ENCODE measurements around the gene ALDH1L2.
"Not testable (repeated sequence)": the region's sequence is repeated elsewhere in the genome, so short reads cannot be mapped to it uniquely, and the experiment has no call there.

The ALDH1L2 gene

GRCh38 chr12:105030820-105031807 is 53.1 kb downstream of the ALDH1L2 start:
- DNase-seq: peak in 1 of 5 experiments; percentile 58

GRCh38 chr12:105026411-105026810 is 57.8 kb downstream of the ALDH1L2 start:
- DNase-seq: no peak

- DNase-seq: no peak
Measured at GRCh38 chr12:105025890-105026289, 58.4 kb downstream of the ALDH1L2 start.

GRCh38 chr12:105024928-105025327 is 59.3 kb downstream of the ALDH1L2 start:
- no peak for DNase-seq

GRCh38 chr12:105020241-105020962 is 63.9 kb downstream of the ALDH1L2 start:
- no peak for DNase-seq

- no peak for DNase-seq
Measured at GRCh38 chr12:105018776-105019175, 65.5 kb downstream of the ALDH1L2 start.

- DNase-seq: no peak
Measured at GRCh38 chr12:105018012-105018411, 66.2 kb downstream of the ALDH1L2 start.

- DNase-seq: no peak
Measured at GRCh38 chr12:105015543-105015942, 68.7 kb downstream of the ALDH1L2 start.

GRCh38 chr12:105014603-105015002 is 69.7 kb downstream of the ALDH1L2 start:
- DNase-seq: no peak

- DNase-seq: no peak
Measured at GRCh38 chr12:105013892-105014291, 70.4 kb downstream of the ALDH1L2 start.

GRCh38 chr12:105001476-105001875 is 82.8 kb downstream of the ALDH1L2 start:
- no peak for DNase-seq

- DNase-seq: no peak
Measured at GRCh38 chr12:104999347-104999685, 84.9 kb downstream of the ALDH1L2 start.

GRCh38 chr12:104998423-104999346 is 85.6 kb downstream of the ALDH1L2 start:
- DNase-seq: no peak

GRCh38 chr12:104997541-104997940 is 86.7 kb downstream of the ALDH1L2 start:
- DNase-seq: no peak

GRCh38 chr12:104994336-104994735 is 89.9 kb downstream of the ALDH1L2 start:
- DNase-seq: no peak

GRCh38 chr12:104991565-104992128 is 92.6 kb downstream of the ALDH1L2 start:
- no peak for DNase-seq

- no peak for DNase-seq
Measured at GRCh38 chr12:104990950-104991349, 93.3 kb downstream of the ALDH1L2 start.

- peak; percentile 68 to 81 (median 78) for DNase-seq
Measured at GRCh38 chr12:104986022-104986941, 98.0 kb downstream of the ALDH1L2 start, which contains the start of gene NOPCHAP1. TSS of gene NOPCHAP1 (plus strand) at chr12:104986316. CDS start at chr12:104986353, 37 bp downstream.

- peak in 1 of 5 experiments; percentile 11 for DNase-seq
Measured at GRCh38 chr12:104985206-104985605, 99.1 kb downstream of the ALDH1L2 start.

GRCh38 chr12:104977688-104978087 is 106.6 kb downstream of the ALDH1L2 start:
- not testable (repeated sequence) for DNase-seq

- DNase-seq: peak in 1 of 5 experiments; percentile 6
Measured at GRCh38 chr12:104976703-104977102, 107.6 kb downstream of the ALDH1L2 start.
